Vagina (tissue), 2 donors: ENCODE measurements around the gene FAM120A.

Experiments
- POLR2A ChIP-seq, 2 donors: fragments of 450-650 bp; IDR thresholded peaks; one replicate each; pipeline ENCODE4 v1.6.1; 2017; ENCODE audit warnings: antibody characterized with exemption in 2 of 2, mild to moderate bottlenecking in 2 of 2, moderate library complexity in 2 of 2
- TF ChIP-seq, protein P1 (sequence below), 3 experiments: fragments of 450-650 bp in 2 of 3; fragments of 200-600 bp in 1 of 3; sonication (generic) in 1 of 3; IDR thresholded peaks; one replicate each; pipeline ENCODE4 v1.5.1; 2017 to 2019; ENCODE audit warnings: antibody characterized with exemption in 3 of 3, mild to moderate bottlenecking in 2 of 3, moderate library complexity in 2 of 3

DNA sequence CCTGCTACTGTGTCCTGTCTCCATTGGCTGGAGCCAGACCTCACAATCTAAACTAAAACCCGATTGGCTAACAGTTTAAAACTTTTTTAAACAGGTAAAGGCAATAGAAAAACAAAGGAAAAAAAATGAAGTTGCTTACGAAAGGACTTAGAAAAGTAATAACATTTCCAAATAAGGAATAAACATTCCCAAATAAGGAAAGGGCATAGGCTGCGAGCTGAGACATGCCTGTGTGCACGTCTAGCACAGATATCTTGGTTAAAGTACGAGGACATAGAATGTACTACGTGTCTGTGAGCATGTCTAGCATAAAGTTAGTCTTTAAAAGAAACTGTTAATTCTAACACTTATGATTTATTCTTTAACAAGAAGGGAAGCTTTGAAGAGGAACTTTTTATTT lies 15.3 kb upstream of the FAM120A start:
- TF ChIP-seq, protein P1, sequence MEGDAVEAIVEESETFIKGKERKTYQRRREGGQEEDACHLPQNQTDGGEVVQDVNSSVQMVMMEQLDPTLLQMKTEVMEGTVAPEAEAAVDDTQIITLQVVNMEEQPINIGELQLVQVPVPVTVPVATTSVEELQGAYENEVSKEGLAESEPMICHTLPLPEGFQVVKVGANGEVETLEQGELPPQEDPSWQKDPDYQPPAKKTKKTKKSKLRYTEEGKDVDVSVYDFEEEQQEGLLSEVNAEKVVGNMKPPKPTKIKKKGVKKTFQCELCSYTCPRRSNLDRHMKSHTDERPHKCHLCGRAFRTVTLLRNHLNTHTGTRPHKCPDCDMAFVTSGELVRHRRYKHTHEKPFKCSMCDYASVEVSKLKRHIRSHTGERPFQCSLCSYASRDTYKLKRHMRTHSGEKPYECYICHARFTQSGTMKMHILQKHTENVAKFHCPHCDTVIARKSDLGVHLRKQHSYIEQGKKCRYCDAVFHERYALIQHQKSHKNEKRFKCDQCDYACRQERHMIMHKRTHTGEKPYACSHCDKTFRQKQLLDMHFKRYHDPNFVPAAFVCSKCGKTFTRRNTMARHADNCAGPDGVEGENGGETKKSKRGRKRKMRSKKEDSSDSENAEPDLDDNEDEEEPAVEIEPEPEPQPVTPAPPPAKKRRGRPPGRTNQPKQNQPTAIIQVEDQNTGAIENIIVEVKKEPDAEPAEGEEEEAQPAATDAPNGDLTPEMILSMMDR (IDR thresholded peaks at IDR 0.05), result no peak
- no peak for TF ChIP-seq POLR2A (IDR thresholded peaks at IDR 0.05)
